Esophagus squamous epithelium (tissue), 4 donors: ENCODE results near the gene EPB41L1.

Experiments
- CTCF ChIP-seq, 6 experiments: fragments of 450-650 bp in 4 of 6; fragments of 200-600 bp in 2 of 6; sonication (generic) in 2 of 6; IDR thresholded peaks; one replicate each; pipeline ENCODE4 v1.5.1; 2016 to 2019; ENCODE audit warnings: antibody characterized with exemption in 6 of 6, mild to moderate bottlenecking in 4 of 6, moderate library complexity in 4 of 6
- POLR2A ChIP-seq, 4 donors: fragments of 450-650 bp; IDR thresholded peaks; one replicate each; pipeline ENCODE4 v1.6.1; 2017; ENCODE audit warnings: antibody characterized with exemption in 4 of 4, mild to moderate bottlenecking in 4 of 4, moderate library complexity in 3 of 4

GRCh38 chr20:36149469-36149868 lies 5.1 kb upstream of the EPB41L1 start:
- TF ChIP-seq CTCF (IDR thresholded peaks at IDR 0.05): no peak
- no peak for TF ChIP-seq POLR2A (IDR thresholded peaks at IDR 0.05)
